H9 (cell line): ENCODE results near the gene GRIP2. TPM values are rescaled to one million over a fixed set of nuclear protein-coding genes. Genes with fewer than 3 reads are reported as not detected.

ENCODE experiments used
- DNase-seq: peaks from one replicate; pipeline ENCODE4 v3.0.0-alpha.2; 2017
- H2AFZ ChIP-seq: one replicate; pipeline ENCODE4 v1.6.1; 2013; ENCODE audit warnings: mild to moderate bottlenecking, low read length, control low read depth, moderate library complexity
- H2AK5ac ChIP-seq: 2 replicates; pipeline ENCODE4 v1.6.1; 2013; ENCODE audit warnings: low read length, control low read depth, mixed read lengths; ENCODE audit not compliant: insufficient read length
- H2BK120ac ChIP-seq: one replicate; pipeline ENCODE4 v1.6.1; 2013; ENCODE audit warnings: low read depth, mild to moderate bottlenecking, low read length, control low read depth, inconsistent platforms; ENCODE audit not compliant: poor library complexity, severe bottlenecking
- H2BK12ac ChIP-seq: 2 replicates; pipeline ENCODE4 v1.6.1; 2013; ENCODE audit warnings: low read length, control low read depth, mixed read lengths, low read depth; ENCODE audit not compliant: insufficient read length
- H2BK15ac ChIP-seq: 2 replicates; pipeline ENCODE4 v1.6.1; 2013; ENCODE audit warnings: low read depth, low read length, control low read depth
- H2BK20ac ChIP-seq: one replicate; pipeline ENCODE4 v1.6.1; 2013; ENCODE audit warnings: low read depth, mild to moderate bottlenecking, low read length, control low read depth, inconsistent platforms; ENCODE audit not compliant: poor library complexity, severe bottlenecking
- H2BK5ac ChIP-seq: 2 replicates; pipeline ENCODE4 v1.6.1; 2013; ENCODE audit warnings: low read length, control low read depth, mixed read lengths; ENCODE audit not compliant: insufficient read length
- H3K14ac ChIP-seq: 2 replicates; pipeline ENCODE4 v1.6.1; 2013; ENCODE audit warnings: low read length, control low read depth; ENCODE audit not compliant: insufficient read depth
- H3K18ac ChIP-seq: 2 replicates; pipeline ENCODE4 v1.6.1; 2013; ENCODE audit warnings: low read depth, mild to moderate bottlenecking, mixed read lengths, low read length, control low read depth; ENCODE audit not compliant: insufficient read length
- H3K23ac ChIP-seq: 2 replicates; pipeline ENCODE4 v1.6.1; 2013; ENCODE audit warnings: low read length, control low read depth, mixed read lengths, low read depth; ENCODE audit not compliant: insufficient read length
- H3K23me2 ChIP-seq: 2 replicates; pipeline ENCODE4 v1.6.1; 2013; ENCODE audit warnings: low read depth, mild to moderate bottlenecking, mixed read lengths, low read length, control low read depth; ENCODE audit not compliant: insufficient read length, poor library complexity, severe bottlenecking
- H3K27ac ChIP-seq: 2 replicates; pipeline ENCODE4 v1.5.1; 2013; ENCODE audit warnings: low read length, control low read depth, mixed read lengths, low read depth; ENCODE audit not compliant: insufficient read length
- H3K27me3 ChIP-seq: 2 replicates; pipeline ENCODE4 v1.6.1; 2013; ENCODE audit warnings: low read length, control low read depth, inconsistent platforms; ENCODE audit not compliant: insufficient read depth
- H3K4ac ChIP-seq: 2 replicates; pipeline ENCODE4 v1.6.1; 2013; ENCODE audit warnings: low read depth, mild to moderate bottlenecking, control low read depth, inconsistent platforms, low read length, moderate library complexity
- H3K4me1 ChIP-seq: 2 replicates; pipeline ENCODE4 v1.6.1; 2013; ENCODE audit warnings: low read length, control low read depth, inconsistent platforms; ENCODE audit not compliant: insufficient read depth
- H3K4me2 ChIP-seq: 2 replicates; pipeline ENCODE4 v1.6.1; 2013; ENCODE audit warnings: low read length, control low read depth, mixed read lengths; ENCODE audit not compliant: insufficient read length, insufficient read depth
- H3K56ac ChIP-seq: 2 replicates; pipeline ENCODE4 v1.6.1; 2013; ENCODE audit warnings: low read depth, mild to moderate bottlenecking, mixed read lengths, low read length, control low read depth; ENCODE audit not compliant: insufficient read length
- H3K79me1 ChIP-seq: 2 replicates; pipeline ENCODE4 v1.6.1; 2013; ENCODE audit warnings: low read depth, mild to moderate bottlenecking, moderate library complexity, low read length, control low read depth, inconsistent platforms; ENCODE audit not compliant: insufficient read depth, poor library complexity, severe bottlenecking
- H3K79me2 ChIP-seq: 2 replicates; pipeline ENCODE4 v1.6.1; 2013; ENCODE audit warnings: low read length, control low read depth, inconsistent platforms; ENCODE audit not compliant: insufficient read depth
- H3K9ac ChIP-seq: 2 replicates; pipeline ENCODE4 v1.6.1; 2013; ENCODE audit warnings: low read length, control low read depth, mixed read lengths; ENCODE audit not compliant: insufficient read length; ENCODE audit errors: extremely low read depth
- H3K9me3 ChIP-seq: one replicate; pipeline ENCODE4 v1.6.1; 2013; ENCODE audit warnings: low read depth, low read length, inconsistent platforms; ENCODE audit not compliant: control insufficient read depth
- H3T11ph ChIP-seq: one replicate; pipeline ENCODE4 v1.6.1; 2013; ENCODE audit warnings: mild to moderate bottlenecking, low read length, control low read depth, inconsistent platforms
- H4K20me1 ChIP-seq: one replicate; pipeline ENCODE4 v1.6.1; 2013; ENCODE audit not compliant: control insufficient read depth, insufficient read length, insufficient read depth
- H4K5ac ChIP-seq: 2 replicates; pipeline ENCODE4 v1.6.1; 2013; ENCODE audit warnings: low read depth, mild to moderate bottlenecking, mixed read lengths, low read length, control low read depth; ENCODE audit not compliant: insufficient read length
- H4K8ac ChIP-seq: replicated peaks from 2 replicates; pipeline ENCODE4 v1.6.1; 2013; ENCODE audit warnings: low read length, control low read depth, mixed read lengths, low read depth; ENCODE audit not compliant: insufficient read length
- H4K91ac ChIP-seq: 2 replicates; pipeline ENCODE4 v1.6.1; 2013; ENCODE audit warnings: low read depth, mild to moderate bottlenecking, moderate library complexity, mixed read lengths, low read length, control low read depth; ENCODE audit not compliant: insufficient read length
- H3K27ac Mint-ChIP-seq, 3 experiments: 2 replicates in 2 of 3; 3 replicates in 1 of 3; pipeline ENCODE4 v1.8.0; 2020 to 2021; ENCODE audit warnings: mixed read lengths in 3 of 3, mild to moderate bottlenecking in 1 of 3, moderate library complexity in 1 of 3
- H3K27me3 Mint-ChIP-seq: 2 replicates; pipeline ENCODE4 v1.8.0; 2021; ENCODE audit warnings: low read depth, mild to moderate bottlenecking, moderate library complexity, mixed read lengths
- H3K36me3 Mint-ChIP-seq, 3 experiments: 2 replicates in 2 of 3; 3 replicates in 1 of 3; pipeline ENCODE4 v1.8.0; 2020 to 2021; ENCODE audit warnings: low read depth in 3 of 3, mixed read lengths in 3 of 3; ENCODE audit not compliant: insufficient read depth in 1 of 3
- H3K4me1 Mint-ChIP-seq, 2 experiments: 2 replicates each; pipeline ENCODE4 v1.8.0; 2020; ENCODE audit warnings: mixed read lengths in 2 of 2
- H3K4me3 Mint-ChIP-seq, 2 experiments: 2 replicates in 1 of 2; 3 replicates in 1 of 2; pipeline ENCODE4 v1.8.0; 2020 to 2021; ENCODE audit warnings: mild to moderate bottlenecking in 2 of 2, mixed read lengths in 2 of 2, moderate library complexity in 1 of 2
- H3K9me3 Mint-ChIP-seq, 2 experiments: 2 replicates in 1 of 2; 3 replicates in 1 of 2; pipeline ENCODE4 v1.8.0; 2020; ENCODE audit warnings: mild to moderate bottlenecking in 2 of 2, mixed read lengths in 2 of 2, moderate library complexity in 1 of 2
- CTCF ChIP-seq: fragments of 200-600 bp; sonication (generic); conservative IDR thresholded peaks from 3 replicates; pipeline ENCODE4 v1.8.0; 2021; ENCODE audit warnings: antibody characterized with exemption, mild to moderate bottlenecking
- WGBS: extraction: QIAGEN DNeasy Blood & Tissue Kit; methylation state at CpG from one replicate; pipeline ENCODE4 v1.1.7; 2013; ENCODE audit warnings: missing lambda C conversion rate, low lambda C conversion rate, mixed read lengths; ENCODE audit not compliant: insufficient read length; ENCODE audit errors: extremely low coverage; 5-methylcytosine and 5-hydroxymethylcytosine counted together
- total RNA-seq: library from RNA; stranded (reverse); gene quantifications from 2 replicates; pipeline ENCODE4 v1.2.1, GENCODE V29; 2021

Gene GRIP2
- total RNA-seq, 1 experiment from 2014 or later = 3.1 TPM

DNA sequence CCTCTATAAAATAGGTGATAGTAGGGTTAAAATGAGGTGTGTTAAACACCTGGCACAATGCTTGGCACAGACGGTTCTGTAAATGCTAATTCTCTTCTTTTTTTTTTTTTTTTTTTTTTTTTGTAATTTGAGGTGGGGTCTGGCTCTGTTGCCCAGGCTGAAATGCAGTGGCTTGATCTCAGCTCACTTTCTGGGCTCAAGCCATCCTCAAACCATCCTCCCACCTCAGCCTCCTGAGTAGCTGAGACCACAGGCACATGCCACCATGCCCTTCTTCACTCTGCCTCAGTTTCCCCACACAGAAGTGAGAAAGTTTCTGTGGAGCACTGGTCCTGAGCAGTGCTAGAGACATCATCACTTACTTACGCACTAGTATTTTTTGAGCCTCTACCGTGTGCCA is 80.4 kb downstream of the GRIP2 start:
- Histone ChIP-seq H2AK5ac (no peak overlapping the region), H3K4me1 (peaks cover 3% of the 10 kb centered on the region; the same call in 1 of the 2 replicates), H2BK5ac (no peak overlapping the region), H3K56ac (no peak overlapping the region), H2BK15ac (no peak overlapping the region), H3K23me2 (no peaks in the 10 kb centered on the region), H2BK20ac (no peak overlapping the region), H3K79me1 (no peaks in the 10 kb centered on the region), H3K79me2 (no peaks in the 10 kb centered on the region), H2AFZ (no peak overlapping the region), H4K5ac (no peak overlapping the region), H4K20me1 (no peaks in the 10 kb centered on the region), H2BK120ac (no peak overlapping the region), H3K14ac (no peak overlapping the region), H3K27me3 (no peaks in the 10 kb centered on the region), H3K18ac (no peak overlapping the region), H3K9ac (no peak overlapping the region), H3K9me3 (no peaks in the 10 kb centered on the region), H2BK12ac (no peak overlapping the region), H3T11ph (no peak overlapping the region), H3K27ac (no peak overlapping the region), H3K4me2 (no peak overlapping the region), H4K8ac (no peak overlapping the region), H3K23ac (no peak overlapping the region), H3K4ac (no peak overlapping the region), H4K91ac (no peak overlapping the region)
- no peaks in the 10 kb centered on the region for H3K27me3 Mint-ChIP-seq
- no peaks in the 10 kb centered on the region for H3K9me3 Mint-ChIP-seq
- H3K4me1 Mint-ChIP-seq = peaks cover 33 to 34% of the 10 kb centered on the region in 2 experiments
- H3K4me3 Mint-ChIP-seq = no peak overlapping the region
- TF ChIP-seq CTCF = no peak
- H3K36me3 Mint-ChIP-seq = peaks cover 27 to 68% (median 47%) of the 10 kb centered on the region in 3 experiments; a peak in 6 of 7 replicates
- DNase-seq = no peak
- H3K27ac Mint-ChIP-seq = no peak overlapping the region
- no CpG with 5 or more reads among the region's 3 CpGs for WGBS
